A673 (cell line): ENCODE results near the gene FGGY. TPM values are rescaled to one million over a fixed set of nuclear protein-coding genes. Genes with fewer than 3 reads are reported as not detected.

Source experiments
- BruUV-seq: library from RNA; stranded (reverse); fragments of 400-500 nt; replicated peaks from 2 replicates; lab custom pipeline; 2021; lab: Mats Ljungman, UMichigan
- CTCF ChIA-PET: fragments of 300-600 bp; sonication (Branson Sonifier 250); formaldehyde crosslinking; loops from one replicate; lab custom pipeline; 2022; ENCODE audit warnings: antibody characterized with exemption; lab: Charles Lee
- POLR2A ChIA-PET: fragments of 300-600 bp; sonication (Branson Sonifier 250); formaldehyde crosslinking; loops from one replicate; lab custom pipeline; 2022; ENCODE audit warnings: antibody characterized with exemption; ENCODE audit not compliant: low non-redundant PET; lab: Charles Lee
- DNase-seq: peaks from one replicate; pipeline ENCODE4 v3.0.0-alpha.2; 2015; ENCODE audit warnings: low spot score
- H3K27ac ChIP-seq: fragments of 200-600 bp; sonication (generic); 2 replicates; pipeline ENCODE4 v1.5.1; 2016; ENCODE audit warnings: mixed run types, low read depth, mild to moderate bottlenecking, mixed read lengths, antibody characterized with exemption, low read length; ENCODE audit not compliant: poor library complexity, severe bottlenecking
- H3K27me3 ChIP-seq: fragments of 200-600 bp; sonication (generic); replicated peaks from 2 replicates; pipeline ENCODE4 v1.6.1; 2017; ENCODE audit warnings: mixed run types, low read depth, mild to moderate bottlenecking, mixed read lengths, antibody characterized with exemption, low read length; ENCODE audit not compliant: insufficient read depth, poor library complexity
- H3K36me3 ChIP-seq: fragments of 200-600 bp; sonication (generic); 2 replicates; pipeline ENCODE4 v1.6.1; 2016; ENCODE audit warnings: mixed run types, mild to moderate bottlenecking, mixed read lengths, antibody characterized with exemption, low read length; ENCODE audit not compliant: insufficient read depth, poor library complexity, severe bottlenecking
- H3K4me1 ChIP-seq: fragments of 200-600 bp; sonication (generic); 2 replicates; pipeline ENCODE4 v1.6.1; 2017; ENCODE audit warnings: mixed run types, mild to moderate bottlenecking, mixed read lengths, antibody characterized with exemption, low read length; ENCODE audit not compliant: insufficient read depth, poor library complexity, severe bottlenecking
- H3K4me3 ChIP-seq: fragments of 200-600 bp; sonication (generic); 2 replicates; pipeline ENCODE4 v1.5.1; 2016; ENCODE audit warnings: low read depth, mixed run types, mild to moderate bottlenecking, mixed read lengths, low read length; ENCODE audit not compliant: poor library complexity, severe bottlenecking
- H3K9me3 ChIP-seq: fragments of 200-600 bp; sonication (generic); 2 replicates; pipeline ENCODE4 v1.6.1; 2016; ENCODE audit warnings: mixed run types, low read depth, mild to moderate bottlenecking, mixed read lengths, antibody characterized with exemption, low read length; ENCODE audit not compliant: poor library complexity, severe bottlenecking
- CTCF ChIP-seq: fragments of 300-800, 200-600 bp; sonication (generic); conservative IDR thresholded peaks from 2 replicates; pipeline ENCODE4 v1.5.1; 2017; ENCODE audit warnings: low read depth, mild to moderate bottlenecking, antibody characterized with exemption, low read length, moderate library complexity, mixed read lengths
- EZH2 ChIP-seq: fragments of 200-600 bp; sonication (generic); IDR thresholded peaks from 2 replicates; pipeline ENCODE4 v1.6.1; 2017; ENCODE audit warnings: borderline replicate concordance, low read depth, mild to moderate bottlenecking, mixed read lengths, antibody characterized with exemption, low read length; ENCODE audit not compliant: poor library complexity, severe bottlenecking
- intact Hi-C: fragments of 100-400 bp; cut with micrococcal nuclease; formaldehyde crosslinking; loops from one replicate; pipeline ENCODE4 v1.10.0; 2022; ENCODE audit not compliant: unreplicated experiment
- total RNA-seq: library from RNA; stranded (reverse); gene quantifications from 2 replicates; pipeline ENCODE4 v1.2.3, GENCODE V29; 2021

The FGGY gene
- total RNA-seq, 1 experiment from 2014 or later: 2.6 TPM

- CTCF ChIA-PET: no interaction called here
- Histone ChIP-seq H3K9me3 (peaks cover 8% of the 10 kb centered on the region), H3K27me3 (no peaks in the 10 kb centered on the region), H3K27ac (no peak overlapping the region), H3K4me1 (peaks cover 4% of the 10 kb centered on the region), H3K36me3 (no peaks in the 10 kb centered on the region), H3K4me3 (no peak overlapping the region)
- intact Hi-C loops: no loop called here
- TF ChIP-seq EZH2 (no peak), CTCF (no peak)
- POLR2A ChIA-PET: no interaction called here
- no TSS peak for BruUV-seq
- no peak for DNase-seq
Observed at GRCh38 chr1:59736744-59737143, 439.9 kb downstream of the FGGY start.

DNA sequence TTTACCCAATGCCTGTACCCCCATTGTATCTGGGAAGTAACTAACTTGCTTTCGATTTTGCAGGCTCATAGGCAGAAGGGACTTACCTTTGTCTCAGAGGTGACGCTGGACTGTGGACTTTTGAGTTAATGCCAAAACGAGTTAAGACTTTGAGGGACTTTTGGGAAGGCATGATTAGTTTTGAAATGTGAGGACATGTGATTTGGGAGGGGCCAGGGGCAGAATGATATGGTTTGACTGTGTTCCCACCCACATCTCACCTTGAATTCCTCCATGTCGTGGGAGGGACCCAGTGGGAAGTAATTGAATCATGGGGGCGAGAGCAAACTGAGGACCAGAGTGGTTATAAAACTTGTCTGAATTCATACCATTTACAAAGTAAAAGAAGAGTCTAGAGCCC lies 440.7 kb downstream of the FGGY start:
- DNase-seq: no peak
- H3K27ac ChIP-seq: no peak overlapping the region
- H3K4me3 ChIP-seq: no peak overlapping the region
- peaks cover 8% of the 10 kb centered on the region for H3K9me3 ChIP-seq
- TF ChIP-seq CTCF (no peak), EZH2 (no peak)
- no peaks in the 10 kb centered on the region for H3K27me3 ChIP-seq
- no TSS peak for BruUV-seq
- H3K36me3 ChIP-seq: no peaks in the 10 kb centered on the region
- peaks cover 4% of the 10 kb centered on the region for H3K4me1 ChIP-seq
- ChIA-PET POLR2A (no interaction called here), CTCF (no interaction called here)
- intact Hi-C loops: no loop called here

DNA sequence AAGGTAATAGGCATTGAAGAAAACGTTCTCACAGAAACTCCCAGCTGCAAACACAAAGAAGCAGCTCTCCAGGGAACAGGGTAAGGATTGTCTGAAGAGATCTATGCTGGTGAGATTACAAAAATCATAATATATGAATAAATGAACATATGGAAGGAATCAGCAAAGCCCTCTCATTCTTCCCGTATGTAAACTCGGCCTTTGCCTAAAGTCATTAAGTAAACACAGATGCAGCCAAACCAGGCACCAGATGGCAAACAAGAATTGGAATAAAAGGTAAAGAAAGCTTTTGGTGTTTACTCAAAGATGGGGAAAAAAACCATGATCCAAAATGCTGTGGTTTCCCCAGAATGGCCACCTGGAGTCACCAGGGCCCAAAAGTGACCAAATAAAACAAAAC lies 441.3 kb downstream of the FGGY start:
- no TSS peak for BruUV-seq
- Histone ChIP-seq H3K36me3 (no peaks in the 10 kb centered on the region), H3K27me3 (no peaks in the 10 kb centered on the region), H3K4me3 (no peak overlapping the region), H3K27ac (no peak overlapping the region), H3K9me3 (peaks cover 8% of the 10 kb centered on the region), H3K4me1 (peaks cover 4% of the 10 kb centered on the region)
- intact Hi-C loops: no loop called here
- no peak for TF ChIP-seq EZH2
- no peak for TF ChIP-seq CTCF
- ChIA-PET CTCF (no interaction called here), POLR2A (no interaction called here)
- DNase-seq: peak; percentile 17
